GM12878 (cell line): Measurements from ENCODE around the gene SRGAP1. TPM values are rescaled to one million over a fixed set of nuclear protein-coding genes. Genes with fewer than 3 reads are reported as not detected.

ENCODE experiments used
- ATAC-seq: fragments of 200-7000 bp; cut with Tn5 transposase; 3 replicates; pipeline ENCODE4 v1.9.1; 2020; ENCODE audit warnings: mild to moderate bottlenecking, moderate library complexity
- BruUV-seq: library from RNA; stranded (reverse); fragments of 400-500 nt; replicated peaks from 2 replicates; lab custom pipeline; 2021; lab: Mats Ljungman, UMichigan
- CTCF ChIA-PET: fragments of 300-600 bp; sonication (Branson Sonifier 250); formaldehyde crosslinking; extraction: SDS; loops from one replicate; lab custom pipeline; 2021; ENCODE audit warnings: inconsistent platforms; lab: Yijun Ruan, JAX
- POLR2A ChIA-PET: fragments of 350-600 bp; formaldehyde crosslinking; extraction: SDS; loops from one replicate; lab custom pipeline; 2021; ENCODE audit warnings: inconsistent platforms; lab: Charles Lee
- RAD21 ChIA-PET: fragments of 300-600 bp; sonication (Branson Sonifier 250); formaldehyde crosslinking; loops from one replicate; lab custom pipeline; 2023; ENCODE audit warnings: antibody characterized with exemption; ENCODE audit not compliant: unreplicated experiment; lab: Charles Lee
- SMC1A ChIA-PET: fragments of 300-600 bp; sonication (Branson Sonifier 250); formaldehyde crosslinking; loops from one replicate; lab custom pipeline; 2023; ENCODE audit not compliant: unreplicated experiment, uncharacterized antibody; lab: Charles Lee
- DNase-seq: peaks from one replicate; pipeline ENCODE4 v3.0.0-alpha.2; 2011; ENCODE audit warnings: low read depth, low spot score
- FAIRE-seq: peaks from 3 replicates; lab custom pipeline; 2011; peaks lifted over from hg19 to GRCh38; lab: Jason Lieb, UNC
- H2AFZ ChIP-seq: 2 replicates; pipeline ENCODE4 v1.6.0; 2011; ENCODE audit warnings: low read depth, low read length, control low read depth; ENCODE audit not compliant: control insufficient read depth
- H3K27ac ChIP-seq: 2 replicates; pipeline ENCODE4 v1.5.1; 2011; ENCODE audit warnings: control low read depth; ENCODE audit not compliant: control insufficient read depth, insufficient read depth
- H3K27me3 ChIP-seq, 2 experiments: replicated peaks in 1 of 2; 2 replicates each; pipeline versions ENCODE4 v1.6.0 to v1.6.1; 2011; ENCODE audit warnings: low read length in 1 of 2; ENCODE audit not compliant: control insufficient read depth in 2 of 2, insufficient read depth in 2 of 2
- H3K36me3 ChIP-seq, 2 experiments: 2 replicates each; pipeline ENCODE4 v1.5.1; 2011; ENCODE audit warnings: low read length in 1 of 2; ENCODE audit not compliant: control insufficient read depth in 2 of 2, insufficient read depth in 2 of 2
- H3K4me1 ChIP-seq: 2 replicates; pipeline ENCODE4 v1.6.1; 2011; ENCODE audit warnings: mild to moderate bottlenecking, low read length, moderate library complexity, mixed read lengths; ENCODE audit not compliant: control insufficient read depth, insufficient read depth
- H3K4me2 ChIP-seq: 2 replicates; pipeline ENCODE4 v1.6.0; 2011; ENCODE audit warnings: control low read depth; ENCODE audit not compliant: control insufficient read depth, insufficient read depth
- H3K4me3 ChIP-seq: fragments of 200-600 bp; sonication (generic); 2 replicates; pipeline ENCODE4 v1.5.1; 2016
- H3K79me2 ChIP-seq: 2 replicates; pipeline ENCODE4 v1.6.0; 2011; ENCODE audit warnings: low read length; ENCODE audit not compliant: control insufficient read depth, insufficient read depth
- H3K9ac ChIP-seq: 2 replicates; pipeline ENCODE4 v1.8.0; 2011; ENCODE audit warnings: low read length, control low read depth, mixed read lengths; ENCODE audit not compliant: control insufficient read depth, insufficient read depth
- H3K9me3 ChIP-seq: replicated peaks from 3 replicates; pipeline ENCODE4 v1.5.1; 2011; ENCODE audit warnings: mild to moderate bottlenecking, low read length; ENCODE audit not compliant: control insufficient read depth, insufficient read depth
- H4K20me1 ChIP-seq: 2 replicates; pipeline ENCODE4 v1.6.0; 2011; ENCODE audit not compliant: control insufficient read depth, insufficient read depth
- CREB1 ChIP-seq: IDR thresholded peaks from 2 replicates; pipeline ENCODE4 v1.6.1; 2012; ENCODE audit warnings: low read depth, mild to moderate bottlenecking, inconsistent platforms
- E2F4 ChIP-seq: IDR thresholded peaks from 2 replicates; pipeline ENCODE4 v1.6.1; 2012; ENCODE audit warnings: low read depth, low read length, improper control_type of control experiment
- GATAD2B ChIP-seq: fragments of 450-650 bp; conservative IDR thresholded peaks from 2 replicates; pipeline ENCODE4 v1.6.1; 2017; ENCODE audit warnings: low read depth, mild to moderate bottlenecking, moderate library complexity
- HDAC6 ChIP-seq: fragments of 200-600 bp; sonication (generic); IDR thresholded peaks from one replicate; pipeline ENCODE4 v1.8.0; 2017; ENCODE audit warnings: antibody characterized with exemption; ENCODE audit not compliant: unreplicated experiment
- JUNB ChIP-seq: IDR thresholded peaks from 2 replicates; pipeline ENCODE4 v1.6.1; 2016; ENCODE audit warnings: antibody characterized with exemption, mild to moderate bottlenecking
- MTA2 ChIP-seq: fragments of 450-650 bp; IDR thresholded peaks from 2 replicates; pipeline ENCODE4 v1.6.1; 2016; ENCODE audit warnings: low read depth, mild to moderate bottlenecking, moderate library complexity
- PAX8 ChIP-seq: fragments of 450-650 bp; IDR thresholded peaks from 2 replicates; pipeline ENCODE4 v1.6.1; 2017; ENCODE audit warnings: mild to moderate bottlenecking, moderate library complexity
- POU2F2 ChIP-seq: IDR thresholded peaks from 3 replicates; pipeline ENCODE4 v1.6.1; 2011; ENCODE audit warnings: low read depth, mild to moderate bottlenecking, low read length, borderline replicate concordance
- RAD21 ChIP-seq: IDR thresholded peaks from 2 replicates; pipeline ENCODE4 v1.6.1; 2011; ENCODE audit warnings: mild to moderate bottlenecking, low read depth, low read length, moderate library complexity; ENCODE audit not compliant: insufficient read depth
- REST ChIP-seq: IDR thresholded peaks from 2 replicates; pipeline ENCODE4 v1.6.1; 2012; ENCODE audit warnings: mild to moderate bottlenecking, low read depth, low read length
- TCF3 ChIP-seq: IDR thresholded peaks from 2 replicates; pipeline ENCODE4 v1.6.1; 2012; ENCODE audit warnings: low read depth, mild to moderate bottlenecking, low read length, borderline replicate concordance; ENCODE audit not compliant: insufficient read depth
- ZNF217 ChIP-seq: fragments of 450-650 bp; IDR thresholded peaks from 2 replicates; pipeline ENCODE4 v1.6.1; 2017; ENCODE audit warnings: antibody characterized with exemption, mild to moderate bottlenecking
- WGBS: methylation state at CpG from one replicate; pipeline ENCODE4 v1.1.6; 2016; ENCODE audit warnings: low lambda C conversion rate; ENCODE audit not compliant: insufficient replicate concordance, insufficient coverage; ENCODE audit errors: missing lambda C conversion rate; 5-methylcytosine and 5-hydroxymethylcytosine counted together
- in situ Hi-C: fragments of 300-500 bp; cut with MboI; formaldehyde crosslinking; loops from 9 replicates; pipeline ENCODE4 v1.14.3; 2018; ENCODE audit warnings: mixed read lengths
- intact Hi-C: fragments of 100-400 bp; cut with micrococcal nuclease; formaldehyde crosslinking; loops from one replicate; pipeline ENCODE4 v1.14.2; 2022; ENCODE audit not compliant: unreplicated experiment
- polyA plus RNA-seq, 11 experiments: library from polyadenylated mRNA; depleted of rRNA in 4 of 11; unstranded in 6 of 11; stranded (reverse) in 5 of 11; fragments of >200 nt; fragmentation: Nextera tagmentation in 4 of 11; fragmentation: Illumina TruSeq in 1 of 11; extraction: Ambion mirVana in 4 of 11; extraction: Trizol in 1 of 11; gene quantifications; 1 replicate in 1 of 11; 2 replicates in 10 of 11; pipeline versions ENCODE4 v1.2.1 to v1.2.3, GENCODE V29; 2011 to 2016; ENCODE audit warnings: inconsistent platforms in 2 of 11, missing spikeins in 2 of 11, low read depth in 1 of 11
- total RNA-seq, 4 experiments: library from RNA; depleted of rRNA in 3 of 4; stranded (reverse); fragments of >200 nt in 3 of 4; fragmentation: Illumina TruSeq in 1 of 4; extraction: Trizol in 1 of 4; gene quantifications; 2 replicates each; pipeline versions ENCODE4 v1.2.1 to v1.2.3, GENCODE V29; 2013 to 2021

The SRGAP1 gene
- total and polyA plus RNA-seq, 10 of the 15 experiments (the other 5 are each of a cell fraction or from before 2014, with no cell fraction given): 0.16 to 0.85 (median 0.46) TPM

- ChIA-PET CTCF (no interaction called here), POLR2A (no interaction called here), RAD21 (no interaction called here)
- Histone ChIP-seq H3K27me3 (no peaks in the 10 kb centered on the region; a peak in 1 of 4 replicates), H3K27ac (no peak overlapping the region), H3K79me2 (no peaks in the 10 kb centered on the region), H3K4me1 (no peaks in the 10 kb centered on the region), H2AFZ (no peak overlapping the region), H4K20me1 (no peaks in the 10 kb centered on the region), H3K9ac (no peak overlapping the region), H3K9me3 (no peaks in the 10 kb centered on the region), H3K4me3 (no peak overlapping the region)
- DNase-seq: no peak
- no TSS peak for BruUV-seq
- intact Hi-C loops: no loop called here
- in situ Hi-C loops: no loop called here
- ATAC-seq: no peak
- no peak for TF ChIP-seq JUNB
- TF ChIP-seq, all 136 proteins: peak for 0
- no peak for FAIRE-seq
- no peak overlapping the region for H3K4me2 ChIP-seq
- H3K36me3 ChIP-seq: no peaks in the 10 kb centered on the region
- SMC1A ChIA-PET: no interaction called here
Measured at GRCh38 chr12:63998584-63998983, 154.1 kb downstream of the SRGAP1 start.

- CTCF ChIA-PET: no interaction called here
- Histone ChIP-seq H3K36me3 (no peaks in the 10 kb centered on the region), H3K27ac (no peak overlapping the region), H3K4me3 (no peak overlapping the region), H3K9ac (no peak overlapping the region), H3K4me1 (no peaks in the 10 kb centered on the region)
- 42% methylated on average over 3 of the region's 3 CpGs for WGBS
- POLR2A ChIA-PET: no interaction called here
- RAD21 ChIA-PET: no interaction called here
- TF ChIP-seq MTA2 (no peak), REST (no peak), TCF3 (no peak), CREB1 (no peak), HDAC6 (no peak), RAD21 (no peak), E2F4 (no peak), PAX8 (no peak), GATAD2B (no peak), ZNF217 (no peak), POU2F2 (no peak)
- TF ChIP-seq, all 136 proteins: peak for 0
- no peak for FAIRE-seq
- ATAC-seq: no peak
- Histone ChIP-seq H3K4me2 (no peak overlapping the region), H3K79me2 (no peaks in the 10 kb centered on the region), H3K9me3 (no peaks in the 10 kb centered on the region), H2AFZ (no peak overlapping the region), H3K27me3 (no peaks in the 10 kb centered on the region; a peak in 1 of 4 replicates), H4K20me1 (no peaks in the 10 kb centered on the region)
- no peak for DNase-seq
- in situ Hi-C loops: no loop called here
- intact Hi-C loops: no loop called here
- BruUV-seq: no TSS peak
- SMC1A ChIA-PET: interaction anchor here (0.7 kb wide), 1 partner anchor 13 kb away, joined by 3 read pairs; no protein-coding TSS in a partner anchor
Measured at GRCh38 chr12:63999853-64000252, 155.4 kb downstream of the SRGAP1 start.
